NT2/D1 (cell line): ENCODE results near the gene AMZ2.
"Not testable (repeated sequence)": the region's sequence is repeated elsewhere in the genome, so short reads cannot be mapped to it uniquely, and the experiment has no call there.

Source experiments
- SUZ12 ChIP-seq: IDR thresholded peaks from 2 replicates; pipeline ENCODE4 v1.6.1; 2011; ENCODE audit not compliant: insufficient read length, insufficient read depth; ENCODE audit errors: extremely low read depth
- YY1 ChIP-seq: IDR thresholded peaks from 2 replicates; pipeline ENCODE4 v1.6.1; 2011; ENCODE audit not compliant: insufficient read length, insufficient read depth
- ZNF274 ChIP-seq: IDR thresholded peaks from 2 replicates; pipeline ENCODE4 v1.6.1; 2011; ENCODE audit warnings: mild to moderate bottlenecking, low read depth, low read length

DNA sequence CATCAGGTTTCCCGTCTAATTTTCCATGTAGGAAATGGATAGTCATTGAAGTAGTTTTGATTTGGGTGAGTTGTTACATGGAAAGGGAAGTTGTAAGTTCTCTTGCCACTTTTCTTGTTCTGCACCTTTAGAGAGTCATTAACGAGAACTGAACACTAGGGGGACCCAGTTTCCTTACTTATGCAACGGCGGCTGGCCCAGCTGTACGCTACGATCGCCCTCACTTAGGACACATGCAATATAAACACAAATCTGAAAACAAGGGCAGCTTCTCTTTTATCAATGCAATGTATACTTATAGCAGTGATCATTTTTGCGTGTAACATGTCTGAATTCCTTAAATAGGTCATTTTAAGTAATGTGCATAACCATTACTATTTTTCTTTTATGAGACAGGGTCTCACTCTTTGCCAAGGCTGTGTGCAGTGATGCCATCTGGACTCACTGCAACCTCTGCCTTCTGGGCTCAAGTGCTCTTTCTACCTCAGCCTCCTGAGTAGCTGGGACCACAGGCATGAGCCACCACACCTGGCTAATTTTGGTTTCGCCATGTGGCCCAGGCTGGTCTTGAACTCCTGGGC is 15.3 kb downstream of the AMZ2 start:
- TF ChIP-seq YY1, SUZ12, ZNF274: not testable (repeated sequence)
